Measurements from ENCODE around the gene DTD1. TPM values are rescaled to one million over a fixed set of nuclear protein-coding genes. Genes with fewer than 3 reads are reported as not detected.

The DTD1 gene
- total RNA-seq, 1 donor from 2014 or later: 214 TPM

DNA sequence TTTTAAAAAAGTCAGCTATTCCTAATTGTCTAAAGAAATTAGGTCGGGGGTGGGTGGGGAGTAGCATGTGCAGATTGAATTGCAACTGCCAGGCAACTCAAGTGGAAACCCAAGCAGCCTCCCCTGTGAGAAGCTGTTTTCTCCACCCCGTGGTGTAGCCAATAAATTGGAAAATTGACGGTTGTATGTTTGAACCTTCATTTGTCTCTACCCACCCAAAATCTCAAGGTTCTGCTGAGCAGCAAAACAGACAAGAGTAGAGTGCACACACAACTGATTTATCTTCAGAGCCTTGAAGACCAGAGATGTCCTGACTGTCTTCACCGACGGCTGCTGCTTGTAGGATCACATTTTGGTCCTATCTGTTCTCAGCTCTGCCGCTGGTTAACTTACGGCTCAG is 88.5 kb downstream of the DTD1 start:
- TF ChIP-seq, protein P1, sequence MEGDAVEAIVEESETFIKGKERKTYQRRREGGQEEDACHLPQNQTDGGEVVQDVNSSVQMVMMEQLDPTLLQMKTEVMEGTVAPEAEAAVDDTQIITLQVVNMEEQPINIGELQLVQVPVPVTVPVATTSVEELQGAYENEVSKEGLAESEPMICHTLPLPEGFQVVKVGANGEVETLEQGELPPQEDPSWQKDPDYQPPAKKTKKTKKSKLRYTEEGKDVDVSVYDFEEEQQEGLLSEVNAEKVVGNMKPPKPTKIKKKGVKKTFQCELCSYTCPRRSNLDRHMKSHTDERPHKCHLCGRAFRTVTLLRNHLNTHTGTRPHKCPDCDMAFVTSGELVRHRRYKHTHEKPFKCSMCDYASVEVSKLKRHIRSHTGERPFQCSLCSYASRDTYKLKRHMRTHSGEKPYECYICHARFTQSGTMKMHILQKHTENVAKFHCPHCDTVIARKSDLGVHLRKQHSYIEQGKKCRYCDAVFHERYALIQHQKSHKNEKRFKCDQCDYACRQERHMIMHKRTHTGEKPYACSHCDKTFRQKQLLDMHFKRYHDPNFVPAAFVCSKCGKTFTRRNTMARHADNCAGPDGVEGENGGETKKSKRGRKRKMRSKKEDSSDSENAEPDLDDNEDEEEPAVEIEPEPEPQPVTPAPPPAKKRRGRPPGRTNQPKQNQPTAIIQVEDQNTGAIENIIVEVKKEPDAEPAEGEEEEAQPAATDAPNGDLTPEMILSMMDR (IDR thresholded peaks at IDR 0.05; ENCODE audit: insufficient read depth, low read length, poor library complexity, severe bottlenecking): no peak
- DNase-seq (ENCODE audit: low read depth): no peak
- no peak overlapping the region for H3K4me3 ChIP-seq (ENCODE audit: low read depth, low read length)
- H3K36me3 ChIP-seq (ENCODE audit: control insufficient read depth, insufficient read depth, low read length): no peaks in the 10 kb centered on the region
- H3K27me3 ChIP-seq (ENCODE audit: control insufficient read depth, insufficient read depth, low read length): no peaks in the 10 kb centered on the region

DNA sequence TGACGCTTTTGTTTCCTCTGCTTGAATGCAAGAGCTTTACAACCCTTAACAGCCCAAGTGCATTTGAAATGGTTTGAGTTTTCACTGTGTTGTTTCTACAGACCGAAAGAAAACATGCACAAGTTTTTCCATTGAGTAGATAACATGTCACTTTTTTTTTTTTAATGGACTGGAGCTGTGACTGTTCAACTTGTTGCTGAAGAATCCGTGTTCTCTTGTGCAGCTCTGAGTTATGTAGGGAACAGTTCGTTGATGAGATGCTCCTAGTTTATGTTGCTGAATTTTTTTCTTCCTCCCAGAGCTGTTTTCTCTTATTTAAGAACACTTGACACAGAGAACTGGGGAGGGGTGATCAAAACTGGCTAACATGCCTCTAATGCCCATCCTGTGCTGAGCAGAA is 89.3 kb downstream of the DTD1 start:
- Histone ChIP-seq H3K36me3 (ENCODE audit: control insufficient read depth, insufficient read depth, low read length) (no peaks in the 10 kb centered on the region), H3K27me3 (ENCODE audit: control insufficient read depth, insufficient read depth, low read length) (no peaks in the 10 kb centered on the region), H3K4me3 (ENCODE audit: low read depth, low read length) (no peak overlapping the region)
- TF ChIP-seq, protein P1 (IDR thresholded peaks at IDR 0.05; ENCODE audit: insufficient read depth, low read length, poor library complexity, severe bottlenecking): no peak
- no peak for DNase-seq (ENCODE audit: low read depth)

DNA sequence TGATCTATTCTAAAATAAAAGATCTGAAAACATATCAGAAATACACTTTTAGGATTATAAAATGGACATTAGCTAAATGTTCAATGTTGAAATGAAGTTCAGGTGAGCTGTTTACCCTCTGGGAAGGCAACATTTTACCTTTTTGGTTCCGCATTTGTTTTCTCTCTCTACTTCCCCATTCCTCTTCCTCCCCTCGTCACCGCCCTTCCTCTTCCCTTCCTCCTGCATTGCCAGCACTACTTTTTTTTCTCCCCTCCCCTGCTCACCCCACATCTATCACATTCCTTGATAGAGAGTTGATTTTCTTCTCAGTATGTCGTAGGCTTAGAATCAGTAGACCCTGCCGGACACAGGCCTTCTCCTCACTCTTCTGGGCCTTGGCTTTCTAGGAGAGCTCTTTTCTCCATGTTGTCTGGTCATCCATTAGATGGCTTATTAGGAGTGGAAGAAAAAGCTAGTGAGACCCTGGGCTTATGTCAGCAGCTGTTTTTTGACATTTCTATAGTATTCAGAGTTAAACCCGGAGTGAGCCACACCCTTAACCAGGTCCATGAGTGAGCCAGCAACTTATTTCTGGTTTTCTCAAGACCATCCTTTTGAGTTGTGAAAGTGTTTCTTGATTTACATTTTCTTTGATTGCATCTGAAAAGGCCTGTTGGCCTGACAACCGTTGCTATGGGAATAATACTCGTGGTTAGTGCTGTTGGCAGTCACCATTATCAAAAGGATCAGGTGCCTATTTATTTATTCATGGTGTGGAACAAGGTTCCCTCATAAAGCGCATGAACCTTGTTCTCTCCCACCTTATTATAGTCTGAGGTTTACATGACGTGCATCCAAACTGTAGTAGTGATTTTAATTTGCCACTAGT is 90.9 kb downstream of the DTD1 start:
- no peak for DNase-seq (ENCODE audit: low read depth)
- TF ChIP-seq, protein P1 (IDR thresholded peaks at IDR 0.05; ENCODE audit: insufficient read depth, low read length, poor library complexity, severe bottlenecking): no peak
- Histone ChIP-seq H3K36me3 (ENCODE audit: control insufficient read depth, insufficient read depth, low read length) (no peaks in the 10 kb centered on the region), H3K4me3 (ENCODE audit: low read depth, low read length) (no peak overlapping the region), H3K27me3 (ENCODE audit: control insufficient read depth, insufficient read depth, low read length) (no peaks in the 10 kb centered on the region)

DNA sequence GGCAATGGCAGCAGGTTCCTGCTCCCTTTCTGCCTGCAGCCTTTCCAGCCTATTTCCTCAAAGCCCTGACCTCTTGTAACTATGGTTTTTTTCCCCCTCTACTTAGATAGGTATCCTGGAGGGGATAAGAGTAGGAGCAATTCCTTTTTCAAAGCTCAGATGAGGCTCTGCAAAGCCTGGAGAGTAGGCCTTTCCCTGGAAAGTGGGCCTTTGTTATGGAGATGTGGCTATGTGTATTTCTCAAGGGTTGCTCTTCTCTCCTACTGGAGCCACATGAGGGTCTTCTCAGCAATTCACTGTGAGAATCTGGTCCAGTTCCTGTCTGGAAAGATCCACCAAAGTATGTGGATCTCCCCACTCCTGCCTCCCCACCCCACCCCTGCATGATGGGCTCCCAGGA is 96.0 kb downstream of the DTD1 start:
- DNase-seq (ENCODE audit: low read depth): no peak
- TF ChIP-seq, protein P1 (IDR thresholded peaks at IDR 0.05; ENCODE audit: insufficient read depth, low read length, poor library complexity, severe bottlenecking): no peak
- no peaks in the 10 kb centered on the region for H3K36me3 ChIP-seq (ENCODE audit: control insufficient read depth, insufficient read depth, low read length)
- H3K4me3 ChIP-seq (ENCODE audit: low read depth, low read length): no peak overlapping the region
- no peaks in the 10 kb centered on the region for H3K27me3 ChIP-seq (ENCODE audit: control insufficient read depth, insufficient read depth, low read length)

DNA sequence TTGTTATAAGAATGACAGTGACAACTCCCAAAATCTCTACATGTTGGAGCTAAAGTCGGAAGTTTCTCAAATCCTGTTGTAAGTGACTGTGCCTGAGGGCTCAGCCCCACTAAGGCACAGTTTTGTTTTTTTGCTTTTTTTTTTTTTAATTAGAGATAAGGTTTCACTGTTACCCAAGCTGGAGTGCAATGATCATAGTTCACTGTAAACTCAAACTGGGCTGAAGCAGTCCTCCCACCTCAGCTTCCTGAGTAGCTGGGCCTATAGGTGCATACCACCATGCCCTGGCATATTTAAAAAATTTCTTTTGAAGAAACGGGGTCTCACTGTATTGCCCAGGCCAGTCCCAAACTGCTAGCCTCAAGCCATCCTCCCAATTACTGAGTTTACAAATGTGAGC is 96.9 kb downstream of the DTD1 start:
- Histone ChIP-seq H3K27me3 (ENCODE audit: control insufficient read depth, insufficient read depth, low read length) (no peaks in the 10 kb centered on the region), H3K36me3 (ENCODE audit: control insufficient read depth, insufficient read depth, low read length) (no peaks in the 10 kb centered on the region), H3K4me3 (ENCODE audit: low read depth, low read length) (no peak overlapping the region)
- no peak for DNase-seq (ENCODE audit: low read depth)
- TF ChIP-seq, protein P1 (IDR thresholded peaks at IDR 0.05; ENCODE audit: insufficient read depth, low read length, poor library complexity, severe bottlenecking): no peak

DNA sequence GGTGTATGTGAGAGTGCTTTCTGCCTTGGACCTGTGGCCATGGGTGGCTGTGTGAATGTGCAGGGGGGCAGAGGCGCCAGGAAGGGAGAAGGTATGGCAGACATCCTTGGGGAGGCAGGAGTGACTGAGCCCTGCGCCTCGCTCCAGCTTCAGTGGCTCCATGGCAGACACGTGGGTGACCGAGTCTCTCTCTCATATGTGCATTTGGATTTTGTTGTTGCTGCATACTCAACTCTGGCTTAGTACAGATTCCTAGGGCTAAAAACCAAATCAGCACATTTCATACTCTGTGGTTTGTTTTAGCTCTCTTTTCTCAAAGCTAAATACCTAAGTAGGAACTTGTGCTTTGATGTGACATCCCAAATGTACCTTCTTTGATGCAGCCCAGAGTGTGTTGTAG is 97.6 kb downstream of the DTD1 start:
- no peaks in the 10 kb centered on the region for H3K36me3 ChIP-seq (ENCODE audit: control insufficient read depth, insufficient read depth, low read length)
- no peaks in the 10 kb centered on the region for H3K27me3 ChIP-seq (ENCODE audit: control insufficient read depth, insufficient read depth, low read length)
- no peak overlapping the region for H3K4me3 ChIP-seq (ENCODE audit: low read depth, low read length)
- TF ChIP-seq, protein P1 (IDR thresholded peaks at IDR 0.05; ENCODE audit: insufficient read depth, low read length, poor library complexity, severe bottlenecking): no peak
- DNase-seq (ENCODE audit: low read depth): no peak

All from kidney epithelial cell (primary cell).